ENCODE results near the gene ST3GAL3.

The ST3GAL3 gene

DNA sequence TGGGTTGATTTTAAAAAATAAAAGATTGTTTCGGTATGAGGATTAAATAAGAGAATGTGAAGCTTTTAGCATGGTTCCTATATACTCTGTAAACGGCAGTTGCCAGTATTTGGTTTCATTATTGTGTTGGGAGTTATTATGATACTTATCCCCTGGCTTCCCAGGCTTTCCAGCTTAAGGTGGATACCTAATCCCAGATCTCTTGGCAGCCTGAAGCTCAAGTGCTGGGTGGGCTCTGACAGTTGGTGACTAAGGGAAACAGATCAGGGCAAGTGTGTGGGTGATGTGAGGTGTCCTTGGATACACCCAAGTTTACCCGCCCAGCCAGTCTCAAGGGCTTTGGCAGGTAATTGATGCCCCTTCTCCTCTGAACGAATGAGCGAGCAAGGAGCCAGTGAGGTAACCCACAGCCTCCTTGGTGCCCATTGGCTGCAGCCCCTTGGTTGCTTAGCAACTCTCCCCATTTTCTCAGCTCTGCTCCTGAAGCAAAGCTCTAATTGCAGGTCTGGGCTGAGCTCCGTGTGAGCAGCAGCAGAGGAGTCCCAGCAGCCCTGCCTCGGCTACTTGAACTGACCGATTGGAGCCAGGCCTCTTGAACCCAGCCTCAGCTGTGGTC, 245.5 kb downstream of the ST3GAL3 start:
- Histone ChIP-seq H3K36me3 (ENCODE audit: control insufficient read depth, insufficient read depth, low read length) (peaks cover 25% of the 10 kb centered on the region), H3K4me1 (ENCODE audit: control insufficient read depth, insufficient read depth, low read length, poor library complexity, severe bottlenecking) (no peaks in the 10 kb centered on the region), H3K9me3 (ENCODE audit: control insufficient read depth, low read length) (no peaks in the 10 kb centered on the region), H3K27ac (ENCODE audit: low read depth, low read length, severe bottlenecking) (no peak overlapping the region), H3K4me3 (ENCODE audit: extremely low read depth, insufficient read depth, low read length, poor library complexity, severe bottlenecking) (no peak overlapping the region)
- WGBS, 2 experiments (ENCODE audit: insufficient coverage in 2 of 2) = 56 to 72% methylated on average over 6 to 7 of the region's 8 CpGs

- Histone ChIP-seq H3K27ac (ENCODE audit: low read depth, low read length, severe bottlenecking) (no peak overlapping the region), H3K9me3 (ENCODE audit: control insufficient read depth, low read length) (no peaks in the 10 kb centered on the region)
- 91% methylated on average over 2 of the region's 3 CpGs for WGBS, 2 experiments (ENCODE audit: insufficient coverage in 2 of 2)
Measured at GRCh38 chr1:43953361-43953760, 246.0 kb downstream of the ST3GAL3 start.

DNA sequence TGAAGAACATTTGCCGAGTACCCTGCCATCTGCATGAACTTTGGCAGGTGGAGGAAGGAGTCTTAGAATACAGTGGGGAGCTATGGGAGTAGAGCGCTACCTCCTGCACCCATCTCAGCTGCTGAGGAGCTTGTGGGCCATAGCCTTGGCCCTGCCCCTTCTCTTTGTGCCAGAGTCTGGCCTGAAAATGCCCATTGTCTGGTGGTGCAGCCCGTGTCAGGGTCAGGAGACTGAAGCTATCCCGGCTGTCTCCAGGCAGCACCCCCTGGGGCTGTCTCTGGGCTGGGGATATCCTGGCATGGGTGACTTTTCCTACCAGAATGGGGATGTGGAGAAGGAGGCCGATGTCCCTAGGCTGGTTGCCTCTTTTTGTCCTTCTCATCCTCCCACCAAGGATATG, 246.7 kb downstream of the ST3GAL3 start:
- 85 to 91% methylated on average over 3 to 4 of the region's 5 CpGs for WGBS, 2 experiments (ENCODE audit: insufficient coverage in 2 of 2)
- no peaks in the 10 kb centered on the region for H3K9me3 ChIP-seq (ENCODE audit: control insufficient read depth, low read length)
- H3K27ac ChIP-seq (ENCODE audit: low read depth, low read length, severe bottlenecking) = no peak overlapping the region
- H3K4me1 ChIP-seq (ENCODE audit: control insufficient read depth, insufficient read depth, low read length, poor library complexity, severe bottlenecking) = no peaks in the 10 kb centered on the region
- no peak overlapping the region for H3K4me3 ChIP-seq (ENCODE audit: extremely low read depth, insufficient read depth, low read length, poor library complexity, severe bottlenecking)
- H3K36me3 ChIP-seq (ENCODE audit: control insufficient read depth, insufficient read depth, low read length) = peaks cover 37% of the 10 kb centered on the region

More at GRCh38 chr1:43953361-43953760, 246.0 kb downstream of the ST3GAL3 start:
- Histone ChIP-seq H3K4me3 (ENCODE audit: extremely low read depth, insufficient read depth, low read length, poor library complexity, severe bottlenecking) (no peak overlapping the region), H3K36me3 (ENCODE audit: control insufficient read depth, insufficient read depth, low read length) (peaks cover 31% of the 10 kb centered on the region), H3K4me1 (ENCODE audit: control insufficient read depth, insufficient read depth, low read length, poor library complexity, severe bottlenecking) (no peaks in the 10 kb centered on the region)

- H3K4me1 ChIP-seq (ENCODE audit: control insufficient read depth, insufficient read depth, low read length, poor library complexity, severe bottlenecking) = no peaks in the 10 kb centered on the region
- H3K27ac ChIP-seq (ENCODE audit: low read depth, low read length, severe bottlenecking) = no peak overlapping the region
- no peaks in the 10 kb centered on the region for H3K9me3 ChIP-seq (ENCODE audit: control insufficient read depth, low read length)
- WGBS, 2 experiments (ENCODE audit: insufficient coverage in 2 of 2) = 94 to 100% methylated on average over 4 to 8 of the region's 8 CpGs
- H3K4me3 ChIP-seq (ENCODE audit: extremely low read depth, insufficient read depth, low read length, poor library complexity, severe bottlenecking) = no peak overlapping the region
- H3K36me3 ChIP-seq (ENCODE audit: control insufficient read depth, insufficient read depth, low read length) = peaks cover 47% of the 10 kb centered on the region
Measured at GRCh38 chr1:43956234-43956633, 248.9 kb downstream of the ST3GAL3 start.

DNA sequence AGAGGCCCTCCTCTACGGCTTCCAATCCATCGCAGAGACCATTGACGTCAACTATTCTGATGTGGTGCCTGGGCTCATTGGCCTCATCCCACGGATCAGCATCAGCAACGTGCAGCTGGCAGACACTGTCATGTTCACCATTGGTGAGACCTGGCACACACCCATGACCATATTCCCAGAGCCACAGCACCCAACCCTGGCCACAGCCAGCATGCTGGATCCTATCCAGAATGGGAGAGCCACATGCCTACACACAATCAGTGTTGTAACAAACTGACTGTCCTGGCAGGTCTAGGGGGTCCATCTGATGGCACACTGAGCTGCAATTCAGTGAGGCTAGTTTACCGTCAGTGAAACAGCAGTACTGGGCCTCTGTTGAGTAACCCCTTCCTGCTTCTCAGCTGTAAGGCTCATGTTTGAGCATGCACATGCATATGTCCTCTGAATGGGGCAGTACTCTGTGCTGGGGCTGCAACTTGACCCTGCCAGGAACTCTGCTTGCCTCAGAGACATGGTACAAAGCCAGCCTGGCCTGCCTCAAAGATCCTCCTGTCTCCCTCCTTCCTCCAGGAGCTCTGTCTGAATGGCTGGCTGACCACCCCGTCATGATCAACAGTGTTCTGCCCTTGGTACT, 250.2 kb downstream of the ST3GAL3 start:
- peaks cover 57% of the 10 kb centered on the region for H3K36me3 ChIP-seq (ENCODE audit: control insufficient read depth, insufficient read depth, low read length)
- H3K9me3 ChIP-seq (ENCODE audit: control insufficient read depth, low read length) = no peaks in the 10 kb centered on the region
- H3K27ac ChIP-seq (ENCODE audit: low read depth, low read length, severe bottlenecking) = no peak overlapping the region
- H3K4me1 ChIP-seq (ENCODE audit: control insufficient read depth, insufficient read depth, low read length, poor library complexity, severe bottlenecking) = no peaks in the 10 kb centered on the region
- no peak overlapping the region for H3K4me3 ChIP-seq (ENCODE audit: extremely low read depth, insufficient read depth, low read length, poor library complexity, severe bottlenecking)
- 91 to 97% methylated on average over 6 to 7 of the region's 7 CpGs for WGBS, 2 experiments (ENCODE audit: insufficient coverage in 2 of 2)

DNA sequence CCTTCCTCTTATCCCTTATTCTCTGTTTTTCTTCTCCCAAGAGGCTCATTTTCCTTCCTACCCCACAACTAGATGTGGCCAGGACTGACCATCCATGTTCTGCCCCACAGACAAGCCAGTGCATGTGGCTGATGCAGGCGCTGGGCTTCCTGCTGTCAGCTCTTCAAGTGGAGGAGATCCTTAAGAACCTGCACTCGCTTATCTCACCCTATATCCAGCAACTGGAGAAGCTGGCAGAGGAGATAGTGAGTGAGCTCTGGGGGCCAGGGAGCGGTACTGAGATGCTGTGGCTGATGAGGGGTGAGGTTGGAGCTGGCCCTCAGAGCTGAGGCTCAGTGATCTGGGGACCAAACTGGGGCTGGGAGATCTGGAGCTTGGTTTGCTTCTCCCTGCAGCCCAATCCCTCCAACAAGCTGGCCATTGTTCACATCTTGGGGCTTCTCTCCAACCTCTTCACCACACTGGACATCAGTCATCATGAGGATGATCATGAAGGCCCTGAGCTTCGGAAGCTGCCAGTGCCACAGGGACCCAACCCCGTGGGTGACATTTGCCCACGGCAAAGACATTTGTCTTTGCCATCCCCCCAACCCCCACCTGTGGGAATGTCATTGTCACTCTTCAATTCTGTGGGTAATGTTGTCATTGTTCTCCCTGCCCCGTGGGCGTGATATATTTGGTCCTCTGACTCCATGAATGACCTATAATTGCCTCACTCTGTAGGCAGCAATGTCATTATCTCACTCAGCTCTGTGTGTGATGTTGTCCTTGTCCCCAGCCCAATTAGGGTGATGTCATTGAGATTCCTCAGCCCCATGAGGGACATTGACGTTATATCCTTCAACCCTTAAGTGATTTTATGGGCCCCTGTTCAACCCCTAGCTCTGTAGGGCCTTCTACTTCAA, 251.3 kb downstream of the ST3GAL3 start:
- Histone ChIP-seq H3K4me1 (ENCODE audit: control insufficient read depth, insufficient read depth, low read length, poor library complexity, severe bottlenecking) (no peaks in the 10 kb centered on the region), H3K27ac (ENCODE audit: low read depth, low read length, severe bottlenecking) (no peak overlapping the region), H3K36me3 (ENCODE audit: control insufficient read depth, insufficient read depth, low read length) (peaks cover 58% of the 10 kb centered on the region), H3K4me3 (ENCODE audit: extremely low read depth, insufficient read depth, low read length, poor library complexity, severe bottlenecking) (no peak overlapping the region), H3K9me3 (ENCODE audit: control insufficient read depth, low read length) (no peaks in the 10 kb centered on the region)
- WGBS, 2 experiments (ENCODE audit: insufficient coverage in 2 of 2) = 91 to 92% methylated on average over 5 to 7 of the region's 9 CpGs

DNA sequence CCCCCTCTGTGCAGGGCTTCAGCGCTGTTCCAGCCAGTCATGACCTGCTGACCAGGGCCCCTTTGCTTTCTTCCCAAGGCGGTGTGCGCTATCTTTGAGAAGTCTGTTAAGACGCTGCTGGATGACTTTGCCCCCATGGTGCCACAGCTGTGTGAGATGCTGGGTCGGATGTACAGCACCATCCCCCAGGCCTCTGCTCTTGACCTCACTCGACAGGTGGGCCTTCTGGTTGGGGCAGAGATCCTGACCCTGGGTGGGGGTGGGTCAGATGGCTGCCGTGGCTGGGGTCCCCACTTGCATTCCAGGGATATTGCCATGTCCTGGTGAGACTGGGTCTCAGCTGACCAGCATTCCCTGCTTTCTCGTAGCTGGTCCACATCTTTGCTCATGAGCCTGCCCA, 253.5 kb downstream of the ST3GAL3 start:
- no peak overlapping the region for H3K27ac ChIP-seq (ENCODE audit: low read depth, low read length, severe bottlenecking)

GRCh38 chr1:43961692-43962091, 254.4 kb downstream of the ST3GAL3 start:
- no peak overlapping the region for H3K4me3 ChIP-seq (ENCODE audit: extremely low read depth, insufficient read depth, low read length, poor library complexity, severe bottlenecking)
- H3K27ac ChIP-seq (ENCODE audit: low read depth, low read length, severe bottlenecking) = no peak overlapping the region
- no peaks in the 10 kb centered on the region for H3K4me1 ChIP-seq (ENCODE audit: control insufficient read depth, insufficient read depth, low read length, poor library complexity, severe bottlenecking)
- 95 to 97% methylated on average over 2 of the region's 3 CpGs for WGBS, 2 experiments (ENCODE audit: insufficient coverage in 2 of 2)
- H3K9me3 ChIP-seq (ENCODE audit: control insufficient read depth, low read length) = no peaks in the 10 kb centered on the region
- peaks cover 62% of the 10 kb centered on the region for H3K36me3 ChIP-seq (ENCODE audit: control insufficient read depth, insufficient read depth, low read length)

More for the DNA sequence above, 253.5 kb downstream of the ST3GAL3 start:
- 92 to 93% methylated on average over 7 of the region's 8 CpGs for WGBS, 2 experiments (ENCODE audit: insufficient coverage in 2 of 2)
- Histone ChIP-seq H3K9me3 (ENCODE audit: control insufficient read depth, low read length) (no peaks in the 10 kb centered on the region), H3K4me1 (ENCODE audit: control insufficient read depth, insufficient read depth, low read length, poor library complexity, severe bottlenecking) (no peaks in the 10 kb centered on the region), H3K4me3 (ENCODE audit: extremely low read depth, insufficient read depth, low read length, poor library complexity, severe bottlenecking) (no peak overlapping the region), H3K36me3 (ENCODE audit: control insufficient read depth, insufficient read depth, low read length) (peaks cover 65% of the 10 kb centered on the region)

DNA sequence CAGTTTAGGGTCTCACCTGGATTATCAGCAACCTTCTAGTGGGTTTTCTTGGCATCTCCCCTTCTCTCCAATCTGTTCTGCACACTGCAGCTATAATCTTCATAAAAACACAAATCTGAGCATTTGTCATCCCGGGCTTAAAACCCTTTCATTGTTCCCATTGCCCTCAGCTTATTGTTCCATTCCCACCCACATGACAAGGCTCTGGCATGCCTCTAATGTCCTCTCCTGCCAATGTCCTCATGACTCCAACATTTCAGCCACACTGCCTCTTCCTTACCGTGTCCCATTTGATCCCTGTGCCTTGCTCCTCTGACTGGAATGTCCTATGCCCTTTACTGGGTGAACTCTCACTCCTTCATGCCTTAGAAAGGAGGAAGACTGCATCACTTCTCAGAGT, 255.0 kb downstream of the ST3GAL3 start:
- Histone ChIP-seq H3K4me1 (ENCODE audit: control insufficient read depth, insufficient read depth, low read length, poor library complexity, severe bottlenecking) (no peaks in the 10 kb centered on the region), H3K9me3 (ENCODE audit: control insufficient read depth, low read length) (no peaks in the 10 kb centered on the region), H3K27ac (ENCODE audit: low read depth, low read length, severe bottlenecking) (no peak overlapping the region), H3K4me3 (ENCODE audit: extremely low read depth, insufficient read depth, low read length, poor library complexity, severe bottlenecking) (no peak overlapping the region), H3K36me3 (ENCODE audit: control insufficient read depth, insufficient read depth, low read length) (peaks cover 58% of the 10 kb centered on the region)
- WGBS, 2 experiments (ENCODE audit: insufficient coverage in 2 of 2) = 87 to 90% methylated on average over 2 of the region's 2 CpGs

DNA sequence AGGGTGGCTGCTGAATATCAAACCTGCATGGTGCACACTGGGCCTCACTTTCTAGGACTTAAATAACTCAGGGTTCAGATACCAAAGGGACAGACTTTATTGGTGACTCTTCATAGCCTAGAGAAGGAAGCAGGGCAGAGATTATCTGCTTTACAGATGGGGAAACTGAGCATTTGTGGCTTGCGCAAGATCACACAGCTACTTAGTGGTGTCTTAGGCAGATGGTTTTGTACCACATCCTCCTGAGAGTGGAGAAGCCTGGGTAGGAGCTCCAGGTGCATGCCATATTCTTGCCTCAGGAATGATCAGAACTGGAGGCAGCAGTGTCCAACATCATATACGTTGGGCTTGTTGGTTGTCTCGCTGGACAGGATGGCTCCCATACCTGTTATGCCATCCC, 255.7 kb downstream of the ST3GAL3 start:
- no peaks in the 10 kb centered on the region for H3K9me3 ChIP-seq (ENCODE audit: control insufficient read depth, low read length)
- H3K36me3 ChIP-seq (ENCODE audit: control insufficient read depth, insufficient read depth, low read length) = peaks cover 54% of the 10 kb centered on the region
- 90 to 98% methylated on average over 3 of the region's 3 CpGs for WGBS, 2 experiments (ENCODE audit: insufficient coverage in 2 of 2)
- H3K27ac ChIP-seq (ENCODE audit: low read depth, low read length, severe bottlenecking) = no peak overlapping the region
- H3K4me3 ChIP-seq (ENCODE audit: extremely low read depth, insufficient read depth, low read length, poor library complexity, severe bottlenecking) = no peak overlapping the region
- H3K4me1 ChIP-seq (ENCODE audit: control insufficient read depth, insufficient read depth, low read length, poor library complexity, severe bottlenecking) = no peaks in the 10 kb centered on the region
